CD14-positive monocyte (primary cell): ENCODE measurements around the gene CYTH1. TPM values are rescaled to one million over a fixed set of nuclear protein-coding genes. Genes with fewer than 3 reads are reported as not detected.
A peak's percentile ranks its signal among the peaks of the same experiment; 100 is the strongest.

Source experiments
- DNase-seq, 3 donors: peaks; one replicate each; pipeline ENCODE4 v3.0.0-alpha.2; 2011 to 2022
- H2AFZ ChIP-seq: 2 replicates; pipeline ENCODE4 v1.6.0; 2012; ENCODE audit warnings: mild to moderate bottlenecking, low read depth, low read length, inconsistent platforms; ENCODE audit not compliant: insufficient read depth, poor library complexity, severe bottlenecking
- H3K27ac ChIP-seq, 2 donors: 1 replicate in 1 of 2; 2 replicates in 1 of 2; pipeline ENCODE4 v1.5.1; 2012 to 2013; ENCODE audit warnings: low read length in 2 of 2, control low read depth in 1 of 2, inconsistent platforms in 1 of 2, low read depth in 1 of 2, mild to moderate bottlenecking in 1 of 2
- H3K27me3 ChIP-seq, 2 donors: one replicate each; pipeline versions ENCODE4 v1.6.0 to v1.6.1; 2011 to 2013; ENCODE audit warnings: low read length in 2 of 2; ENCODE audit not compliant: control insufficient read depth in 2 of 2, insufficient read depth in 2 of 2
- H3K36me3 ChIP-seq, 2 donors: replicated peaks in 1 of 2; 1 replicate in 1 of 2; 2 replicates in 1 of 2; pipeline versions ENCODE4 v1.5.1 to v1.6.1; 2012 to 2013; ENCODE audit warnings: low read length in 2 of 2, control low read depth in 1 of 2, inconsistent platforms in 1 of 2, mild to moderate bottlenecking in 1 of 2; ENCODE audit not compliant: insufficient read depth in 2 of 2, control insufficient read depth in 1 of 2
- H3K4me1 ChIP-seq, 2 donors: 1 replicate in 1 of 2; 2 replicates in 1 of 2; pipeline versions ENCODE4 v1.5.1 to v1.6.1; 2012 to 2013; ENCODE audit warnings: low read length in 2 of 2, control low read depth in 1 of 2, inconsistent platforms in 1 of 2, mild to moderate bottlenecking in 1 of 2, moderate library complexity in 1 of 2; ENCODE audit not compliant: insufficient read depth in 2 of 2, control insufficient read depth in 1 of 2
- H3K4me2 ChIP-seq: replicated peaks from 2 replicates; pipeline ENCODE3; 2012; ENCODE audit warnings: low read length, moderate library complexity, mild to moderate bottlenecking; ENCODE audit not compliant: poor library complexity, severe bottlenecking; ENCODE audit errors: extremely low read depth
- H3K4me3 ChIP-seq, 3 experiments: fragments of 200-600 bp in 1 of 3; sonication (generic) in 1 of 3; replicated peaks in 1 of 3; 1 replicate in 2 of 3; 2 replicates in 1 of 3; pipeline ENCODE4 v1.5.1; 2011 to 2013; ENCODE audit warnings: low read length in 3 of 3, mild to moderate bottlenecking in 3 of 3, control low read depth in 2 of 3, low read depth in 2 of 3, inconsistent platforms in 1 of 3, moderate library complexity in 1 of 3
- H3K79me2 ChIP-seq: 2 replicates; pipeline ENCODE4 v1.6.0; 2012; ENCODE audit warnings: mild to moderate bottlenecking, control low read depth, inconsistent platforms, low read length, moderate library complexity; ENCODE audit not compliant: insufficient read depth
- H3K9ac ChIP-seq: 2 replicates; pipeline ENCODE4 v1.6.0; 2017; ENCODE audit warnings: low read length, mild to moderate bottlenecking; ENCODE audit not compliant: insufficient read depth, poor library complexity, severe bottlenecking
- H3K9me3 ChIP-seq, 2 donors: replicated peaks in 1 of 2; 1 replicate in 1 of 2; 2 replicates in 1 of 2; pipeline versions ENCODE4 v1.5.1 to v1.6.1; 2012 to 2013; ENCODE audit warnings: low read length in 2 of 2, control low read depth in 1 of 2; ENCODE audit not compliant: control insufficient read depth in 1 of 2, insufficient read depth in 1 of 2
- H4K20me1 ChIP-seq: 2 replicates; pipeline ENCODE4 v1.6.0; 2012; ENCODE audit warnings: mild to moderate bottlenecking, low read length, control low read depth, moderate library complexity; ENCODE audit not compliant: insufficient read depth
- H3K27ac Mint-ChIP-seq, 7 donors: one replicate each; pipeline ENCODE4 v1.8.0; 2020; ENCODE audit warnings: mild to moderate bottlenecking in 7 of 7, mixed read lengths in 7 of 7, moderate library complexity in 6 of 7, inconsistent platforms in 2 of 7
- H3K27me3 Mint-ChIP-seq, 3 donors: one replicate each; pipeline ENCODE4 v1.8.0; 2021 to 2022; ENCODE audit warnings: low read depth in 3 of 3, mild to moderate bottlenecking in 3 of 3, mixed read lengths in 3 of 3, moderate library complexity in 3 of 3, inconsistent platforms in 1 of 3
- H3K36me3 Mint-ChIP-seq, 2 donors: one replicate each; pipeline ENCODE4 v1.8.0; 2020; ENCODE audit warnings: mixed read lengths in 2 of 2, inconsistent platforms in 1 of 2, mild to moderate bottlenecking in 1 of 2
- H3K4me1 Mint-ChIP-seq: one replicate; pipeline ENCODE4 v1.8.0; 2020; ENCODE audit warnings: mild to moderate bottlenecking, mixed read lengths
- H3K4me3 Mint-ChIP-seq, 2 donors: one replicate each; pipeline ENCODE4 v1.8.0; 2020; ENCODE audit warnings: mild to moderate bottlenecking in 2 of 2, mixed read lengths in 2 of 2, moderate library complexity in 1 of 2
- H3K9me3 Mint-ChIP-seq, 7 donors: one replicate each; pipeline ENCODE4 v1.8.0; 2020 to 2022; ENCODE audit warnings: mixed read lengths in 7 of 7, mild to moderate bottlenecking in 6 of 7, moderate library complexity in 6 of 7, inconsistent platforms in 2 of 7
- CTCF ChIP-seq: fragments of 200-600 bp; IDR thresholded peaks from one replicate; pipeline ENCODE4 v1.8.0; 2022; ENCODE audit warnings: antibody characterized with exemption, mild to moderate bottlenecking
- WGBS: methylation state at CpG from one replicate; pipeline ENCODE4 v1.1.5; 2013; ENCODE audit warnings: missing lambda C conversion rate; ENCODE audit not compliant: insufficient coverage; 5-methylcytosine and 5-hydroxymethylcytosine counted together
- intact Hi-C, 2 donors: fragments of 100-400 bp; cut with micrococcal nuclease; formaldehyde crosslinking; loops; one replicate each; pipeline versions ENCODE4 v1.15.0 to v1.15.1; 2023
- polyA plus RNA-seq, 3 donors: library from polyadenylated mRNA; depleted of rRNA in 1 of 3; unstranded in 2 of 3; stranded (reverse) in 1 of 3; fragments of 300-500 nt in 2 of 3; fragments of >200 nt in 1 of 3; fragmentation: Illumina TruSeq in 2 of 3; gene quantifications; 1 replicate in 2 of 3; 2 replicates in 1 of 3; pipeline ENCODE4 v1.2.3, GENCODE V29; 2012 to 2021

Gene CYTH1
- polyA plus RNA-seq, 3 donors: 68.6 to 211 (median 80.9) TPM

GRCh38 chr17:78652024-78652423 is 130.0 kb downstream of the CYTH1 start:
- TF ChIP-seq CTCF: no peak
- H3K79me2 ChIP-seq: no peaks in the 10 kb centered on the region
- H3K9ac ChIP-seq: no peak overlapping the region
- H4K20me1 ChIP-seq: no peaks in the 10 kb centered on the region
- H3K27me3 ChIP-seq: no peaks in the 10 kb centered on the region
- peaks cover 9% of the 10 kb centered on the region for H3K4me1 Mint-ChIP-seq
- H3K27ac Mint-ChIP-seq: peak overlapping the region in 4 of 7 donors; percentile 9 to 97 (median 66)
- no peak overlapping the region for H3K27ac ChIP-seq
- H3K9me3 Mint-ChIP-seq: peaks cover 13 to 26% (median 22%) of the 10 kb centered on the region in 7 donors
- no peak overlapping the region for H3K4me3 Mint-ChIP-seq
- intact Hi-C loops: no loop called here
- no peak overlapping the region for H2AFZ ChIP-seq
- H3K4me1 ChIP-seq: peaks cover 20 to 25% of the 10 kb centered on the region in 2 donors
- no peak overlapping the region for H3K4me2 ChIP-seq
- no peaks in the 10 kb centered on the region for H3K36me3 ChIP-seq
- no peak overlapping the region for H3K4me3 ChIP-seq
- peaks cover 0 to 2% (median 0%) of the 10 kb centered on the region in 3 donors for H3K27me3 Mint-ChIP-seq
- H3K9me3 ChIP-seq: peaks cover 17 to 19% of the 10 kb centered on the region in 2 donors
- no peak for DNase-seq
- H3K36me3 Mint-ChIP-seq: peaks cover 10 to 11% of the 10 kb centered on the region in 2 donors
- no CpG with 5 or more reads among the region's 1 CpG for WGBS

GRCh38 chr17:78651554-78651953 is 130.5 kb downstream of the CYTH1 start:
- H3K4me1 Mint-ChIP-seq: peaks cover 13% of the 10 kb centered on the region
- no peak for DNase-seq
- Histone ChIP-seq H3K4me1 (peaks cover 25 to 29% of the 10 kb centered on the region in 2 donors), H3K9ac (no peak overlapping the region), H3K4me2 (no peak overlapping the region), H3K79me2 (no peaks in the 10 kb centered on the region), H3K4me3 (no peak overlapping the region), H3K9me3 (peaks cover 17 to 19% of the 10 kb centered on the region in 2 donors), H2AFZ (no peak overlapping the region), H3K27me3 (no peaks in the 10 kb centered on the region), H3K36me3 (no peaks in the 10 kb centered on the region), H3K27ac (no peak overlapping the region), H4K20me1 (no peaks in the 10 kb centered on the region)
- H3K9me3 Mint-ChIP-seq: peaks cover 13 to 30% (median 22%) of the 10 kb centered on the region in 7 donors
- H3K27ac Mint-ChIP-seq: peak overlapping the region in 4 of 7 donors; percentile 8 to 97 (median 22)
- intact Hi-C loops: no loop called here
- TF ChIP-seq CTCF: no peak
- WGBS: no CpG with 5 or more reads among the region's 1 CpG
- H3K36me3 Mint-ChIP-seq: peaks cover 10 to 15% of the 10 kb centered on the region in 2 donors
- peaks cover 0 to 2% (median 0%) of the 10 kb centered on the region in 3 donors for H3K27me3 Mint-ChIP-seq
- H3K4me3 Mint-ChIP-seq: no peak overlapping the region
